GM21723 (cell line): ENCODE results near the gene BAIAP2.

Experiments used
- ATAC-seq: cut with Tn5 transposase; IDR thresholded peaks from one replicate; pipeline ENCODE4 v1.9.1; 2021; ENCODE audit warnings: mild to moderate bottlenecking, moderate library complexity; ENCODE audit not compliant: unreplicated experiment

BAIAP2 gene

DNA sequence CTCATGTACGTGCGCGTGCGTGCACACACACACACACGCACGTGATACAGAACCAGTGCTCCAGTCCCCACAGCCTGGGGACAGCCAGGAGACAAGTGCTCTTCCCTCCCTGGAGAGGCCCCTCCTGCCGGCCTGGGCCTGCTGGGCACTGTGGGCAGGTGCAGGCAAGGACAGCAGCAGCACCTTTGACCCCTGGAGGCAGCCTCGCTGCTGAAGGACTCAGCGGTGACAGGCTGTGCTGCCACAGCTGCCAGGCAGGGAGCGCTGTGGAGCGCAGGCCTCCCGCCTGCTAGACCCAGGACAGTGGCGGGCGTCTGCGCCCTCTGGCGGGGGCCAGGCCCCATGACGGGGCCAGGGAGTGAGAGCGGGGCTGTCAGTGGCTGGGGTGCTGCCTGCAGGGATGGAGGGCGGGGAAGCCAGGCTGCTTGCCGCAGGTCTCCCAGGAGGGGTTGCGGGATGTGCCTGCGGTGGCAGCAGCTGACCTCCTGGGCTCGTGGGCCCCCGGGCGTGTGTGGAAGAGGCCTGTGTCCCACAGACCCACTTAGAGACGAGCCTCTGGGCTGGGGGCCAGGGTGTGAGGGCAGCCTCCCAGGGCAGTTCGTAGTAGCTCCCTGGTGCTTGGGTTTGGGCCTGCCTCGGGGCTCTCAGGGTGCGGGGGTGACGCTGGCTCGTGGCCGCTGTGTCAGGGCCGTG, 66.8 kb downstream of the BAIAP2 start:
- ATAC-seq: peak; percentile 74

DNA sequence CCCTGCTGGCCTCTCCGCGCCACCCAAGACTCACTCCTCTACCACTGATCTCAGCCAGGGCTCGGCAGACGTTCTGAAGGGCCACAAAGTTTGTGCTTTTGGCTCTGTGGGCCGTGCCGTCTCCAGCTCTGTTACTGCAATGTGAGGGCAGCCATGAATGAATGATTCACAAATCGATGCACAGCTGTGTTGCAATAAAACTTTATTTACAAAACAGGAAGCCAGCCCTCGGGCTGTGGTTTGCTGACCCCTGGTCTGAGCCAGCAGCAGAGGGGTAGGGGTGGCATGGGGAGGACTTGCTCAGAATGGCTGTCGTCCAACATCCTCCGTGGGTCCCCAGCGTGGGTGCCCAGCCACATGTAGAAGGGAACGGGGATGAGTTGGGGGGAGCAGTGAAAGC, 67.4 kb downstream of the BAIAP2 start:
- no peak for ATAC-seq

DNA sequence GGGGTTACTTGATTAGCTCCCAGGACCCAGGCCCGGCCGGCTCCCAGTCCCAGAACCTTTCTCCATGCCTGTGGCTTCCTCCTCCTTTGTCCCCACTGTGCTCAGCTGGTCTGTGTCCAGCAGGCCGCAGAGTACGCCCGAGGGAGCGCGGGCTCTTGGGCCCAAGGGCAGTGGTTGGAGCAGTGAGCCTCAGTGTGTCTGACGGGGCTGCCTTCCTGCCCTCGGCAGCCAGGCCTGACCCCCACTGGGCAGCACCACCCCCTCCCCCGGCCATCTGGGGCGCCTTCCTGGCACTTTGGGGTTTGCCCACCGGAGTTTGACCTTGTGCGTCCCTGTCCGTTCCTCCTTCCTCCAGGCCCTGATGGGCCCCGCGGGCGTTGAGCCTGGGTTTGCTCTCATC, 67.9 kb downstream of the BAIAP2 start:
- ATAC-seq: no peak

DNA sequence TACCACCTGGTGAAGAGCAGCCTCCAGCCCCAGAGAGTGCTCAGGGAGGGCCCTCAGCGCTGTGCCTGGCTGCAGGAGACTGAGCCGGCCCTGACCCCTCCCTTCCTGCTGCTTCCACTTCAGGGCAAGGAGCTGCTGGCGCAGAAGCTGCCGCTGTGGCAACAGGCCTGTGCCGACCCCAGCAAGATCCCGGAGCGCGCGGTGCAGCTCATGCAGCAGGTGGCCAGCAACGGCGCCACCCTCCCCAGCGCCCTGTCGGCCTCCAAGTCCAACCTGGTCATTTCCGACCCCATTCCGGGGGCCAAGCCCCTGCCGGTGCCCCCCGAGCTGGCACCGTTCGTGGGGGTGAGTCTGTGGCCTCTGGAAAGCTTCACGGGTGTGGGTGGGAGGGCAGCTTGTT, 68.4 kb downstream of the BAIAP2 start:
- no peak for ATAC-seq

GRCh38 chr17:81106716-81107115, 71.8 kb downstream of the BAIAP2 start:
- no peak for ATAC-seq

DNA sequence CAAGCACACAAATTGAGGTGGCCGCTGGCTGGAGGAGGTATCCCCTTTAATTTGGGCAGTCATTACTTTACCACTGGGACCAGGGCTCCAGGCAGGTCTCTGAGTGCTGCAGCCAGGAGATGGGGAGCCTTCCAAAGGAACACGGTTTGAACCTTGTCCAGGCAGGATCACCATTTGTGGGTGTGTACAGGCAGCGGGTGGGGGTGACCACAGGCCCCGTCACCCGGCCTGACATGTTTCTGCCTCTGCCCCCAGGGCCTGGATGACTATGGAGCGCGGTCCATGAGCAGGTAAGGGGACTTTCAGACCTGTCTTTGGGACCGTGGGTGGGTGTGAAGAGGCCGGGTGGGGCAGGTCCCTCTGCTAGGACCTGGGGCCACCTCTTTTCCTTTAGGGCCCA, 73.3 kb downstream of the BAIAP2 start:
- no peak for ATAC-seq

GRCh38 chr17:81109957-81110356, 75.0 kb downstream of the BAIAP2 start:
- no peak for ATAC-seq

DNA sequence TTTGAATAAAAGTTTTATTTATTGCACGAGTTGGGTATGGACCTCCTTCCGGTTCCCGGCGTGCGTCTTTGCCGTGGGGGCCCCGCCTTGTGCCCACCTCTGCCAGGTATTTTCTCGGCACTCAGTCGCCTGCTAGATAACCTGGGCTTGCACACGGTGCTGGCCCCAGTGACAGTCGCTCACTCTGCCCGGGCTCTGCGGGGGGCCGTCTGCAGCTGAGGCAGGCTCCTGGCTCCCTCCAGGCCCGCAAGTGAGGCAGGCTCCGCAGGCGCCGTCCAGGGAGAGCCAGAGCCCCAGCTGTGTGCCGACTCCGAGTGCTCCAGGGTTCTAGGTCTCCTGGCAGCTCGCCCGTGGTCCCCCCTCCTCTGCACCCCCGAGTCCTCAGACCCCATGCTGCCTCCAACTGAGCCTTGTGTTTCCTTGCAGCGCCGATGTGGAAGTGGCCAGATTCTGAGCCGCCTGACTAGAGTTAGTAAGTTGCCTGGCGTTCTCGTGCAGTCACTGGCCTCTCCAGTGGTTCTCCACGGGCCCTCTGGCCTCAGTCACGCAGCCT, 75.6 kb downstream of the BAIAP2 start:
- ATAC-seq: no peak

DNA sequence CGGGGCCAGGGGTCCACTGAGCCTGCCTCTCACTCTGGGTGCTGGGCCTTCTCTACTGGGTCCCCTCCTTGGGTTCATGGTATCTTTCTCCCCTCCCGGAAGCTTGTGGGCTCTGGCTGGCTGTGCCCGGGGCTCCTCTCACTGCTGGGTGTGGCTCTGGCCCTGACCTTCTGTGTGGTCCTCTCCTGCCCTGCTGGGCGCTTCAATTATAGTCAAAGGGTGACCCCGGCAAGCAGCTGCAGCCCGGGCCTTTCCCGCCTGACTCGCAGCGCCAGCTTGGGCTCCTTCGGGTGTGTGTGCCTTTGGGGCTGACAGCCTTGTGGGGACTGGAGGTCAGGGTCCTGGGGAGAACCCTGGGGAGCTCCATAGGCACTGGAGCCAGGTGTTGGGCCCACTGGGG, 76.1 kb downstream of the BAIAP2 start:
- ATAC-seq: no peak

- no peak for ATAC-seq
Observed at GRCh38 chr17:81112450-81112849, 77.5 kb downstream of the BAIAP2 start.

GRCh38 chr17:81113158-81113724, 78.3 kb downstream of the BAIAP2 start:
- no peak for ATAC-seq

GRCh38 chr17:81114351-81115093, 79.6 kb downstream of the BAIAP2 start:
- ATAC-seq: no peak

GRCh38 chr17:81115219-81115618, 80.3 kb downstream of the BAIAP2 start:
- no peak for ATAC-seq

- ATAC-seq: no peak
Observed at GRCh38 chr17:81115749-81116464, 81.0 kb downstream of the BAIAP2 start.

DNA sequence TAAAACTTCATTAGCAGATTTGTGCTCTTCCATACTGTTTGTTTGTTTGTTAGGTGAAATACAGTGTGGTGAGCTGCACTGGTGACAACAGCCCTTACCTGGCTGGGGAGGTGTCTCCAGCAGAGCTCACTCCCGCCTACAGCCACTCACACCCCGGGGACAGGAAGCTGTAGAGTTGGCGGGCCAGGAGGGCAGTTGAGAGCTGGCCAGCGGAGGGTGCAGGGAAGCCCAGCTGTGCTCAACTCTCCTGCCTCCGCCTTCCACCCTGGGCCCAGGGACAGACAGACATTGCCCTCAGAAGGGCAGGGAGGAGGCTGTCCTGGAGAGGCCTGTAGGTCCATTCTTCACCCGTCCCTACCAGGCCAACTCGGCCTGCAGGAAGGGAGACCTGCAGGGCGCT, 81.8 kb downstream of the BAIAP2 start:
- no peak for ATAC-seq

GRCh38 chr17:81117672-81118198, 82.8 kb downstream of the BAIAP2 start:
- ATAC-seq: no peak

DNA sequence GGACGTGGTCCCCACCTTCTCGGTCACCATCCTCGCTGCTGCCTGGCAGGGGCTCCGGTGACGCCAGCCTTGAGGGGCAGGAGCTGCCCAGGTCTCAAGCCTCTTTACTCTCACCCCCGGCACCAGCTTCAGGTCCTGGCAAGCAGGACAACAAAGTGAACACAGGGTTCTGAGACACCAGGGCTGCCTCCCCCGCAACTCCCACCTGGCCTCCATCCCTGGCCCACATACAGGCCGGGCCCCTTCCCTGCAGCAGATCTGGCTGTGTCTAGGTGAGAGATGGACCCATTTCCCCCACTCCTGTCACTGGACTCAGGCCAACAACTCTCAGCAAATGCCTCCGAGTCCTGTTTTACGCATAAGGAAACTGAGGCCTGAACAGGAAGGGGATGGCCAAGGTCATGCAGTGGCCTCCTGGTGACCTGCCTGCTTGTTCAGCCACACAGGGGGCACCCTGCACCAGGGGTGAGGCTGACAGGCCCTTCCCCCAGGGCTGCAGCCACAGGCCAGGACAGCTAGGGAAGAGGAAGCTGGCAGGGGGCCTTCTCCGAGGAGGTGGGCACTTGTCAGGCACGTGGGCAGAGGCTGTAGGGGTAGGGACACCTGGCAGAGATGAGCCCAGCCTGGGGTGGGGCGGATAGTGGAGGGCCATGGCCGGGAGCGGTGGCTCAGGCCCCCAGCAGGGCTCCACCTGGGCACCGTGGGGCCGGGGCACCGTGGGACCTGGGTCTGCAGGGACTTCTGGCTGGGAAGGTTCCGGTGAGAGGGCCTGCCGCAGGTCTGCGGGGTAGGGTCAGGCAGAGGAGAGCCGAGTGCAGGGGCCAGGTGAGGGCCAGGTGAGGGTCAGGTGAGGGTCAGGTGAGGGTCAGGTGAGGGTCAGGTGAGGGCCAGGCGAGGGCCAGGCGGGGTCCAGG, 83.6 kb downstream of the BAIAP2 start:
- ATAC-seq: no peak

DNA sequence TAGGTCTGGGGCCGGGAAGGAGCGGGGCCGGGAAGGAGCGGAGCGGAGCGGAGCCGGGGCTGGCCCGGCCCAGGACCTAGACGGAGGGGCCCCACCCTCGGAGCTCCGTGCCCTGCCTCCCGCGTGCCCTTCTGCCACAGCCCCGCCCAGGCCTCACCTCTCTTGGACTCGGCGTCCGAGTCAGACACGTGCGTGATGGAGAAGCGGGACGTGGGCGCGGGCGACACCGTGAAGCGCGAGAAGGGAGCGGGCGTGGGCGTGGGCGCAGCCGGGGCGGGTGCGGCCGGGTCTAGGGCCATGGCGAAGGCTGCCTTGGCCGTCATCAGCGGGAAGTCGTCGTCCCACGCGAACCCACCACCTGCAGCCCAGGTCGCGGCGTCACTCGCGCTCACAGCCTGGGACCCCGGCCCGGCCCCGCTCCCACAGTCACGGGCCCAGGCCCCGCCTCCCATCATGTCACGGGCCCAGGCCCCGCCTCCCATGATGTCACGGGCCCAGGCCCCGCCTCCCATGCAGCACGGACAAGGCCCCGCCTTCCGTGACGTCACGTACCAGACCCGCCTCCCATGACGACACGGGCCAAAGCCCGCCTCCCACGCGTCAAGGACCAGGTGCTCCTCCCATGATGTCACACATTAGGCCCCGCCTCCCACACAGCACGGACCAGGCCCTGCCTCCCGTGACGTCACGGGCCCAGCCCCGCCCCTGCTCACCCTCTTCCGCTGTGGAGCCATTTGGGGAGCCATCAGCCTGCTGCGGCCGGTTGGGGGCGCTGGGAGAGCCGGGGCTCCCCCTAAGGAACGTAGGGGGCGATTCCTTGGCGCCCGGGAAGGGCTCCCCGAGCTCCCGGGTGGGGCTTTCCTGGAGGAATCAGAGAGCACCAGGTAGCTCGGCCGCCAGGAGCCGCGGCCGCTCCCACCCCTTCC, 84.5 kb downstream of the BAIAP2 start:
- peak; percentile 43 for ATAC-seq

- no peak for ATAC-seq
Observed at GRCh38 chr17:81120149-81120484, 85.2 kb downstream of the BAIAP2 start.
